GM12872 (cell line): Measurements from ENCODE around the gene PLCB1.

Experiments
- CTCF ChIP-seq: IDR thresholded peaks from 3 replicates; pipeline ENCODE4 v1.5.1; 2011; ENCODE audit warnings: low read depth, mild to moderate bottlenecking, low read length, moderate library complexity; ENCODE audit not compliant: insufficient read depth

The PLCB1 gene

GRCh38 chr20:8834851-8835250 lies 702.8 kb downstream of the PLCB1 start:
- TF ChIP-seq CTCF, result no peak

DNA sequence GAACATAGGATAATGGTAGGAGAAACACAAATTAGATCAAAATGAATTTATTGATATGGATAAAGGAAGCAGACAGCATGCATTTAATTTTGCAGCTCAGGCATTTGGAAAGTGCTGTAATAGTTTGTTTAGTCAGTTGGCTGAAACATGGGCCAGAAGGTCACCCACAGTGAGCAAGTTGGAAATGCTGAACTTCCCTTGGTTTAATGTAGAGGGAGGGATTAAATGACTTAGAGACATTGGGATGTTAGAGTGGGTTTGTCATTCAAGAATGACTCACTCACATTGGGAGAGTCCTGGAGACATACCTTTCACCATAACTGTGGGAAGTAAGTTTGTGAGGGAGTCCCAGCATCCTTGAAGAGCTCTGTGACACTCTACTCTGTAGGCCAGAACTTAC lies 705.3 kb downstream of the PLCB1 start:
- TF ChIP-seq CTCF, result no peak

- TF ChIP-seq CTCF, result no peak
Observed at GRCh38 chr20:8842525-8842924, 710.5 kb downstream of the PLCB1 start.

GRCh38 chr20:8844179-8844578 lies 712.1 kb downstream of the PLCB1 start:
- no peak for TF ChIP-seq CTCF

DNA sequence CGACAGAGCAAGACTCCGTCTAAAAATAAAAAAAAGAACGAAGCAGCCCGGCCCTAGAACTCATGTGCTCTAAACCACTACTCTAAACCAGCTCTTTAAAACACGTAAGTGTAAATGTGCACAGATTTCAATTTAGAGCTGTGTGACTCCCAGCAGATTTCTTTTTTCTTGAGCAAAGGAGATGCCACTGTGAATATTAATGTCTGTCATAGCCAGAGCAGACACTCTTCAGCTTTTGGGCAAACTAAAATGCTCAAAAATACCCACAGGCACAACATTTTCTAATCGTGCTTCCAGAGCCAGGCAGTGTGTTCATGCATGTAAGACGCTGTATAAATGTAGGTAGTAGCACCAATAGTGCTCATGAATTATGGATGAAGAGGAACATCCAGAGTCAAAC lies 717.9 kb downstream of the PLCB1 start:
- TF ChIP-seq CTCF, result no peak

GRCh38 chr20:8851446-8851845 lies 719.4 kb downstream of the PLCB1 start:
- no peak for TF ChIP-seq CTCF

- TF ChIP-seq CTCF, result peak; percentile 87
Observed at GRCh38 chr20:8853805-8854338, 721.8 kb downstream of the PLCB1 start.
